Testis (tissue), 3 donors: Measurements from ENCODE around the gene TNS1. TPM values are rescaled to one million over a fixed set of nuclear protein-coding genes. Genes with fewer than 3 reads are reported as not detected.

Experiments
- DNase-seq: peaks from one replicate; pipeline ENCODE4 v3.0.0-alpha.2; 2019
- H3K27ac ChIP-seq, 2 donors: fragments of 200-600 bp; sonication (generic); one replicate each; pipeline ENCODE4 v1.5.1; 2019
- H3K27me3 ChIP-seq: fragments of 200-600 bp; sonication (generic); one replicate; pipeline ENCODE4 v1.5.1; 2019
- H3K36me3 ChIP-seq: fragments of 200-600 bp; sonication (generic); one replicate; pipeline ENCODE4 v1.5.1; 2017; ENCODE audit warnings: low read depth; ENCODE audit errors: missing control alignments
- H3K4me1 ChIP-seq: fragments of 200-600 bp; sonication (generic); one replicate; pipeline ENCODE4 v1.5.1; 2019
- H3K4me3 ChIP-seq, 2 donors: fragments of 200-600 bp; sonication (generic); one replicate each; pipeline ENCODE4 v1.5.1; 2017 to 2019
- H3K9me3 ChIP-seq: fragments of 200-600 bp; sonication (generic); one replicate; pipeline ENCODE4 v1.5.1; 2017
- POLR2A ChIP-seq: fragments of 450-650 bp; IDR thresholded peaks from one replicate; pipeline ENCODE4 v1.6.1; 2017; ENCODE audit warnings: antibody characterized with exemption, mild to moderate bottlenecking, moderate library complexity
- WGBS, 2 donors: methylation state at CpG; one replicate each; pipeline ENCODE4 v1.1.5; 2018; 5-methylcytosine and 5-hydroxymethylcytosine counted together
- intact Hi-C: fragments of 100-400 bp; cut with DNase I; formaldehyde crosslinking; loops from one replicate; pipeline ENCODE4 v1.15.1; 2023; ENCODE audit warnings: low total_unique reads
- polyA plus RNA-seq: library from polyadenylated mRNA; stranded (reverse); fragments of 350-450 nt; fragmentation: Illumina TruSeq; extraction: RNeasy Lipid Tissue Mini Kit (QIAGEN cat#74804); gene quantifications from one replicate; pipeline ENCODE4 v1.2.3, GENCODE V29; 2014; ENCODE audit warnings: low read depth, low replicate concordance; ENCODE audit not compliant: insufficient read depth
- total RNA-seq, 2 donors: library from RNA; depleted of rRNA; stranded (reverse); fragments of >200 nt; gene quantifications; one replicate each; pipeline ENCODE4 v1.2.3, GENCODE V29; 2016
- TF ChIP-seq, protein P1 (sequence below), 3 experiments: fragments of 450-650 bp in 2 of 3; fragments of 200-600 bp in 1 of 3; sonication (generic) in 1 of 3; IDR thresholded peaks; one replicate each; pipeline ENCODE4 v1.5.1; 2016 to 2019; ENCODE audit warnings: antibody characterized with exemption in 3 of 3, mild to moderate bottlenecking in 2 of 3, moderate library complexity in 1 of 3

Gene TNS1
- total and polyA plus RNA-seq, 3 donors from 2014 or later = 75.9 to 256 (median 227) TPM

DNA sequence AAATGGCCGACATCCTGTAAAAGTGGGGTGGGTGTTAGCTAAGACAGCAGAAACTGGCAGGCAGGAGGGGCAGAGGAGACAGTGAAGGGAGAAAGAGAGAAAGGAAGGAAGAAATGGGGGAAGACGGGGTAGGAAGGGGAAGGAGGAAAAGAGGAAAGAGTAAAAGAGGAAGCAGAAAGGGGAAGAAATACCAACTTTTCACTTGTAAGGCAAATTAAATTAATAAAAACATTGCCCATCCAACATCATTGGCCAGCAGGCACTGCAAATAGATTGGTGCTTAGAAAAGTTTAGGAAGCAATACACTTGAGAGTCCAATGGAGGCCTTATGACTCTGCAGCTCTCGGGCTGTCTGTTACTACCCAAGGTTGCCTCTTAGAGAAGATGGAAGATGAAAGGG is 116.7 kb downstream of the TNS1 start:
- Histone ChIP-seq H3K27me3 (no peaks in the 10 kb centered on the region), H3K36me3 (no peaks in the 10 kb centered on the region), H3K4me3 (no peak overlapping the region), H3K27ac (peak overlapping the region in 1 of 2 donors; percentile 0), H3K9me3 (no peaks in the 10 kb centered on the region), H3K4me1 (peaks cover 19% of the 10 kb centered on the region)
- intact Hi-C loops = no loop called here
- 81 to 88% methylated on average over 3 of the region's 3 CpGs for WGBS, 2 donors
- DNase-seq = no peak
- no peak for TF ChIP-seq POLR2A
- TF ChIP-seq, protein P1, sequence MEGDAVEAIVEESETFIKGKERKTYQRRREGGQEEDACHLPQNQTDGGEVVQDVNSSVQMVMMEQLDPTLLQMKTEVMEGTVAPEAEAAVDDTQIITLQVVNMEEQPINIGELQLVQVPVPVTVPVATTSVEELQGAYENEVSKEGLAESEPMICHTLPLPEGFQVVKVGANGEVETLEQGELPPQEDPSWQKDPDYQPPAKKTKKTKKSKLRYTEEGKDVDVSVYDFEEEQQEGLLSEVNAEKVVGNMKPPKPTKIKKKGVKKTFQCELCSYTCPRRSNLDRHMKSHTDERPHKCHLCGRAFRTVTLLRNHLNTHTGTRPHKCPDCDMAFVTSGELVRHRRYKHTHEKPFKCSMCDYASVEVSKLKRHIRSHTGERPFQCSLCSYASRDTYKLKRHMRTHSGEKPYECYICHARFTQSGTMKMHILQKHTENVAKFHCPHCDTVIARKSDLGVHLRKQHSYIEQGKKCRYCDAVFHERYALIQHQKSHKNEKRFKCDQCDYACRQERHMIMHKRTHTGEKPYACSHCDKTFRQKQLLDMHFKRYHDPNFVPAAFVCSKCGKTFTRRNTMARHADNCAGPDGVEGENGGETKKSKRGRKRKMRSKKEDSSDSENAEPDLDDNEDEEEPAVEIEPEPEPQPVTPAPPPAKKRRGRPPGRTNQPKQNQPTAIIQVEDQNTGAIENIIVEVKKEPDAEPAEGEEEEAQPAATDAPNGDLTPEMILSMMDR (IDR thresholded peaks at IDR 0.05) = no peak

DNA sequence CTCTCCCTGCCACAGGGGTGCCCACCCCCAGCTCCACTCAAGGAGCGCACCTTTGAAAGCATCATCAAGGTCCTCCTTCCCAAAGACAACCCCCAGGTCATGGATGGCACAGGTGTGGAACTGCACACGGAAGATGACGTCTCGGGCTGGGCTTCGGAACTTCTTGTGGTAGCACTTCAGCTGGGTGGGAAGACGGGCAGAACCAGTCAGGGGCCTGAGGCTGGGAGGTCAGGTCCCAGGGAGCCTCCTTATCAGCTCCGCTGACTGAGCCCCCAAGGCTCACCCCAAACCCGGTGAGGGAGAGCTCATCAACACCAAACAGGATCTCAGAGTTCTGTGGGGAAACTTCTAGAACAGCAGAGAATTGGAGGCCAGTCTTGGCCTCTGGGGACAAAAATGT is 117.8 kb downstream of the TNS1 start:
- no peak overlapping the region for H3K4me3 ChIP-seq
- no peak for DNase-seq
- H3K27me3 ChIP-seq = no peaks in the 10 kb centered on the region
- H3K4me1 ChIP-seq = peaks cover 23% of the 10 kb centered on the region
- H3K27ac ChIP-seq = peak overlapping the region in 1 of 2 donors; percentile 0
- WGBS, 2 donors = 86 to 90% methylated on average over 2 to 8 of the region's 8 CpGs
- H3K36me3 ChIP-seq = no peaks in the 10 kb centered on the region
- H3K9me3 ChIP-seq = no peaks in the 10 kb centered on the region
- TF ChIP-seq POLR2A = no peak
- TF ChIP-seq, protein P1 (IDR thresholded peaks at IDR 0.05) = no peak
- intact Hi-C loops = no loop called here

DNA sequence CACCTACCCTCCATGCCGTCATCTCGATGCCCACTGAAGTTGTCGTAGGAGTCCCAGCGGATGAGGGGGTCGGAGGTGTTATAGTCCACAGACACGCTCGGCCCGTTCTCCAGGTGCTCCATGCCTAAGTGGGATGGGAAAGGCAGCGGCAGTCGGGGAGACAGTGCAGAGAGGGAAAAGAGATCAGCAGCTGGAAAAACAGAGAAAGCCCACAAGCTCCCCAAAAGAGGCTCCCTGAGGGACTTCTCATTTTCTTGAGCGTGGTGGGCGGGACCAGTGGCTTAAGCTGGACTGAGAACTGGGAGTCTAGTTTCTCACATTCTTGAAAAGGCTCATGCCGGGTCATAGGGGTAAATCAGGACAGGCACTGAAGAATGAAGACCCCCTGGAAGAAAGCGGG is 121.9 kb downstream of the TNS1 start:
- intact Hi-C loops = no loop called here
- H3K4me3 ChIP-seq = no peak overlapping the region
- peak overlapping the region in 1 of 2 donors; percentile 63 for H3K27ac ChIP-seq
- no peaks in the 10 kb centered on the region for H3K9me3 ChIP-seq
- WGBS, 2 donors = 53 to 55% methylated on average over 14 of the region's 14 CpGs
- peak; percentile 58 for DNase-seq
- TF ChIP-seq POLR2A = no peak
- TF ChIP-seq, protein P1 (IDR thresholded peaks at IDR 0.05) = no peak
- H3K4me1 ChIP-seq = peaks cover 46% of the 10 kb centered on the region
- H3K36me3 ChIP-seq = no peaks in the 10 kb centered on the region
- H3K27me3 ChIP-seq = no peaks in the 10 kb centered on the region

DNA sequence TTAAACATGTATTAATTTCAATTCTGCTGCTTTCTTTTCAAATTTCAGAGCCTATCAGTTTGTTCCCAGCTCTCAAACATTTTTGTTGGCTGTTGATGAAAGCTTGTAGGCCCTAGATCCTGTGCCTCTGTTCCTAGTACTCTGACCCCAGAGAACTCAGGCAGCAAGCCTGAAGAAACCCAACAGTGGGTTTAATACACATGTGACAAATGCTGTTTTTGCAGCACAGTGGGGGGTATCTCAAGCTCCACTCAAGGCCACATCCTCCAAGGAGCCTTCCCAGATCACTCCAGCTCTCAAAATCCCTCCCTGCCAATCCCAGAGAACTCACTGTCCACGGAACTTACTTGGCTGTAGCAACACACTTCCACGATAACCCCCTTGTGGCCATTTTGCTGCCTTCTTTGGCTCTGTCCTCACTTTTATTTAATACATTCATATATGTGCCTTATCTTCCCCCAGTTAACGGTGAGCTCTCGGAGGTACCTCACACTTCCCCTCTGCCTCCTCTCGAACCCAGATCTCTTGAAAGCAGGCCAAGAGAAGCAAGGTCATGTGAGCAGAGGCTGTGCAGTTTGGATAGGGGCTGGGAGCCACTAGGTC is 122.4 kb downstream of the TNS1 start:
- TF ChIP-seq, protein P1 (IDR thresholded peaks at IDR 0.05) = peak in 2 of 3 experiments; percentile 21 to 26
- TF ChIP-seq POLR2A = no peak
- H3K4me1 ChIP-seq = peaks cover 46% of the 10 kb centered on the region
- no peak for DNase-seq

More for the DNA sequence above, 122.4 kb downstream of the TNS1 start:
- Histone ChIP-seq H3K4me3 (no peak overlapping the region), H3K9me3 (no peaks in the 10 kb centered on the region), H3K36me3 (no peaks in the 10 kb centered on the region), H3K27ac (peak overlapping the region in 1 of 2 donors; percentile 63), H3K27me3 (no peaks in the 10 kb centered on the region)
- intact Hi-C loops = no loop called here
- 33 to 71% methylated on average over 5 of the region's 5 CpGs for WGBS, 2 donors
